Measurements from ENCODE around the gene NCKAP5. TPM values are rescaled to one million over a fixed set of nuclear protein-coding genes. Genes with fewer than 3 reads are reported as not detected.

NCKAP5 gene
- total and polyA plus RNA-seq, 2 of the 8 experiments (the other 6 are each of a cell fraction or from before 2014, with no cell fraction given), result 0.27 to 0.86 TPM

DNA sequence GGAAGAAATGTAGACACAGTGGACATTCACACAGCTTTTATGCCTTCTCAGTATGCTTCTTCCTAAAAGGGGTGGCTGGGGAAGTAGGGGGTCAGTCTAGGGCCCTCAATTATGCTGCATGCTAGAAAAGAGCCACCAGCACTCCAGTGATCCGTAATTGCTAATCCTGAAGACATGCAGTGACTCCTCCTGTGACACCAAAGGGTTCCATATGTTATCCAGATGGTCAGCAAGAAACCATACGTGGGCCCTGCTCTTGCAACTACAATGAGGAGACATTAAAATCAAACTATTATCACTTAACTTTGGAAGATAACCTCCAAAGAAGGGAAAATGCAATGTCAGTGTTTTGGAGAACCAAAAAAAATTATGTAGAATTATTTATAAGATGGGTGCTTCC is 754.8 kb downstream of the NCKAP5 start (continued):
- TF ChIP-seq, protein P1, sequence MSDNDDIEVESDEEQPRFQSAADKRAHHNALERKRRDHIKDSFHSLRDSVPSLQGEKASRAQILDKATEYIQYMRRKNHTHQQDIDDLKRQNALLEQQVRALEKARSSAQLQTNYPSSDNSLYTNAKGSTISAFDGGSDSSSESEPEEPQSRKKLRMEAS (IDR thresholded peaks at IDR 0.05), result no peak
- TF ChIP-seq, protein P2, sequence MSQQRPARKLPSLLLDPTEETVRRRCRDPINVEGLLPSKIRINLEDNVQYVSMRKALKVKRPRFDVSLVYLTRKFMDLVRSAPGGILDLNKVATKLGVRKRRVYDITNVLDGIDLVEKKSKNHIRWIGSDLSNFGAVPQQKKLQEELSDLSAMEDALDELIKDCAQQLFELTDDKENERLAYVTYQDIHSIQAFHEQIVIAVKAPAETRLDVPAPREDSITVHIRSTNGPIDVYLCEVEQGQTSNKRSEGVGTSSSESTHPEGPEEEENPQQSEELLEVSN (IDR thresholded peaks at IDR 0.05), result no peak
- no peak for TF ChIP-seq SIRT6 (IDR thresholded peaks at IDR 0.05; ENCODE audit: low read length)
